ENCODE measurements around the gene ACVR1. TPM values are rescaled to one million over a fixed set of nuclear protein-coding genes. Genes with fewer than 3 reads are reported as not detected.

ACVR1 gene
- total and polyA plus RNA-seq, 2 experiments from 2014 or later = 8.9 to 21.5 TPM

- no peaks in the 10 kb centered on the region; the same call in none of the 2 replicates for H3K79me2 ChIP-seq (replicated peaks; ENCODE audit: insufficient read depth)
- no peak for ATAC-seq
- H3K27me3 Mint-ChIP-seq (ENCODE audit: insufficient read depth, low read depth, poor library complexity) = no peaks in the 10 kb centered on the region
Measured at GRCh38 chr2:157821519-157822131, 54.5 kb downstream of the ACVR1 start.

GRCh38 chr2:157820193-157820592, 55.9 kb downstream of the ACVR1 start:
- no peak for ATAC-seq
- Mint-ChIP-seq H3K36me3 (ENCODE audit: low read depth) (peaks cover 24% of the 10 kb centered on the region), H3K4me1 (no peaks in the 10 kb centered on the region), H3K27me3 (ENCODE audit: insufficient read depth, low read depth, poor library complexity) (no peaks in the 10 kb centered on the region), H3K27ac (peak overlapping the region; percentile 26), H3K9me3 (no peaks in the 10 kb centered on the region), H3K4me3 (no peak overlapping the region)
- no peak for DNase-seq (ENCODE audit: low spot score)
- Histone ChIP-seq H4K20me1 (replicated peaks; ENCODE audit: insufficient read depth) (0 out of 2 replicates have a peak, but pooled peaks cover 5% of the 10 kb centered on the region), H3K4me2 (no peak overlapping the region), H3K27ac (ENCODE audit: low read depth) (no peak overlapping the region), H3F3A (replicated peaks; ENCODE audit: low read depth) (no peaks in the 10 kb centered on the region), H3K4me3 (no peak overlapping the region), H3K4me1 (ENCODE audit: insufficient read depth) (no peaks in the 10 kb centered on the region; the same call in 1 of the 2 replicates), H2AFZ (no peak overlapping the region), H3K79me2 (replicated peaks; ENCODE audit: insufficient read depth) (no peaks in the 10 kb centered on the region; the same call in 1 of the 2 replicates), H3K9me2 (ENCODE audit: insufficient read depth) (no peaks in the 10 kb centered on the region), H3K36me3 (ENCODE audit: insufficient read depth) (peaks cover 3% of the 10 kb centered on the region; the same call in 1 of the 2 replicates), H3K27me3 (ENCODE audit: insufficient read depth) (no peaks in the 10 kb centered on the region)
- TF ChIP-seq CTCF (conservative IDR thresholded peaks at IDR 0.05; ENCODE audit: low read depth in 2 of 2) (no peak), EZH2 (IDR thresholded peaks at IDR 0.05; ENCODE audit: low read depth, unreplicated experiment) (no peak), CREB1 (CRISPR knock-in tag; IDR thresholded peaks at IDR 0.05; ENCODE audit: low read depth) (no peak), NANOG (IDR thresholded peaks at IDR 0.05; ENCODE audit: borderline replicate concordance) (no peak), JUNB (IDR thresholded peaks at IDR 0.05; ENCODE audit: unreplicated experiment) (no peak), POLR2AphosphoS5 (IDR thresholded peaks at IDR 0.05; ENCODE audit: low read depth) (no peak)

More at GRCh38 chr2:157821519-157822131, 54.5 kb downstream of the ACVR1 start:
- no peak overlapping the region; the same call in 1 of the 2 replicates for H3K27ac ChIP-seq (ENCODE audit: low read depth)
- 0 out of 2 replicates have a peak, but pooled peaks cover 5% of the 10 kb centered on the region for H4K20me1 ChIP-seq (replicated peaks; ENCODE audit: insufficient read depth)
- no peak overlapping the region for H3K4me3 ChIP-seq
- H3K4me3 Mint-ChIP-seq = no peak overlapping the region
- no peak overlapping the region for H3K4me2 ChIP-seq
- no peaks in the 10 kb centered on the region for H3F3A ChIP-seq (replicated peaks; ENCODE audit: low read depth)
- H3K4me1 ChIP-seq (ENCODE audit: insufficient read depth) = no peaks in the 10 kb centered on the region; the same call in 1 of the 2 replicates
- no peaks in the 10 kb centered on the region for H3K4me1 Mint-ChIP-seq
- no peak overlapping the region for H3K27ac Mint-ChIP-seq
- no peak overlapping the region for H2AFZ ChIP-seq
- no peaks in the 10 kb centered on the region; the same call in 2 of the 3 replicates for H3K9me3 Mint-ChIP-seq
- no peak for TF ChIP-seq EZH2 (IDR thresholded peaks at IDR 0.05; ENCODE audit: low read depth, unreplicated experiment)
- no peak for TF ChIP-seq CREB1 (CRISPR knock-in tag; IDR thresholded peaks at IDR 0.05; ENCODE audit: low read depth)
- no peak for TF ChIP-seq ZNF114 (CRISPR knock-in tag; IDR thresholded peaks at IDR 0.05)
- no peak for TF ChIP-seq JUNB (IDR thresholded peaks at IDR 0.05; ENCODE audit: unreplicated experiment)
- no peak for TF ChIP-seq NANOG (IDR thresholded peaks at IDR 0.05; ENCODE audit: borderline replicate concordance)
- no peak for TF ChIP-seq STAT1 (IDR thresholded peaks at IDR 0.05; ENCODE audit: unreplicated experiment)
- TF ChIP-seq REST (IDR thresholded peaks at IDR 0.05; ENCODE audit: unreplicated experiment) = no peak
- TF ChIP-seq ZNF331 (CRISPR knock-in tag; IDR thresholded peaks at IDR 0.05; ENCODE audit: low read depth) = no peak
- no peak for TF ChIP-seq EZH2phosphoT487 (IDR thresholded peaks at IDR 0.05; ENCODE audit: unreplicated experiment)
- H3K36me3 ChIP-seq (ENCODE audit: insufficient read depth) = no peaks in the 10 kb centered on the region
- H3K27me3 ChIP-seq (ENCODE audit: insufficient read depth) = no peaks in the 10 kb centered on the region
- H3K36me3 Mint-ChIP-seq (ENCODE audit: low read depth) = peaks cover 22% of the 10 kb centered on the region
- DNase-seq (ENCODE audit: low spot score) = no peak
- H3K9me2 ChIP-seq (ENCODE audit: insufficient read depth) = no peaks in the 10 kb centered on the region

Data from GM23338 (cell line).